OCI-LY3 (cell line): ENCODE measurements around the gene RIIAD1.

Source experiments
- CTCF ChIP-seq: fragments of 200-600, 300-600 bp; sonication (generic); IDR thresholded peaks from 2 replicates; pipeline ENCODE4 v1.5.1; 2014; ENCODE audit warnings: antibody characterized with exemption, low read length, low read depth
- EZH2phosphoT487 ChIP-seq: fragments of 200-600 bp; shearing (Covaris generic); IDR thresholded peaks from 2 replicates; pipeline ENCODE4 v1.6.1; 2018; ENCODE audit warnings: antibody characterized with exemption, mixed run types, low read depth

DNA sequence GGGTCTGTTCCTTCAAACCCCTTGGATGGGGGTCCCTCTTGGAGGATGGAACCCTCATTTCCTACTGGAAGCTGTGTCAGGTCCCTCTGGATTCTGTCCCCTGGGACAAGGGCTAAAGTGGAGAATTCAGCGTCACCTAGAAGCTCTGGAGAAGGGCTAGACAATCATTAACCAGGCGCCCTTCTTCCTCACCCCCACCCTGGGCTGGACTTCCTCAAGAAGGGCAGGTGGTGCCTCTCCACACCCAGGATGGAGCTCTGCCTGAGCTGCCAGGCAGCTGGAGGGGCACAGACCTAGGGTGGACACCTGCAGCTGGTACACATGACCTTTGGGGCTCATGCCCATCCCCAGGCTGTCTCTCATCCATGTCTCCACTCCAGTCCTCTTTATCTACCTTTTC lies 8.3 kb upstream of the RIIAD1 start:
- TF ChIP-seq CTCF (no peak), EZH2phosphoT487 (no peak)
